Esophagus muscularis mucosa (tissue), 3 donors: ENCODE results near the gene PTPN2.

Experiments
- CTCF ChIP-seq, 3 experiments: fragments of 200-600 bp in 2 of 3; fragments of 450-650 bp in 1 of 3; sonication (generic) in 2 of 3; IDR thresholded peaks; one replicate each; pipeline ENCODE4 v1.5.1; 2017 to 2019; ENCODE audit warnings: antibody characterized with exemption in 3 of 3, mild to moderate bottlenecking in 2 of 3, moderate library complexity in 1 of 3
- POLR2A ChIP-seq: fragments of 450-650 bp; IDR thresholded peaks from one replicate; pipeline ENCODE4 v1.6.1; 2017; ENCODE audit warnings: antibody characterized with exemption, moderate library complexity, mild to moderate bottlenecking, low read depth

- TF ChIP-seq CTCF (IDR thresholded peaks at IDR 0.05) = no peak
- no peak for TF ChIP-seq POLR2A
These were observed 15.5 kb downstream of the PTPN2 start for GRCh38 chr18:12868576-12868975.
